HEK293 (cell line): ENCODE results near the gene LIN7C.

Experiments
- CTCF ChIA-PET: fragments of 350-600 bp; formaldehyde crosslinking; extraction: SDS; loops from one replicate; lab custom pipeline; 2021; ENCODE audit warnings: antibody characterized with exemption; lab: Yijun Ruan, JAX
- POLR2A ChIA-PET: fragments of 300-600 bp; formaldehyde crosslinking; extraction: SDS; loops from one replicate; lab custom pipeline; 2020; ENCODE audit warnings: antibody characterized with exemption, inconsistent platforms; lab: Yijun Ruan, JAX
- H3K27ac ChIP-seq: fragments of 200-500 bp; sonication (Bioruptor generic); 2 replicates; pipeline ENCODE4 v1.5.1; 2014; ENCODE audit warnings: low read depth, low read length, control low read depth, inconsistent platforms; ENCODE audit errors: extremely low read depth
- H3K36me3 ChIP-seq, 2 experiments: fragments of 200-500 bp in 1 of 2; sonication (Bioruptor generic) in 1 of 2; 1 replicate in 1 of 2; 2 replicates in 1 of 2; pipeline ENCODE4 v1.5.1; 2014 to 2017; ENCODE audit warnings: inconsistent platforms in 2 of 2, low read length in 2 of 2; ENCODE audit not compliant: control insufficient read depth in 2 of 2, insufficient read depth in 1 of 2
- H3K4me1 ChIP-seq: fragments of 200-500 bp; sonication (Bioruptor generic); 2 replicates; pipeline ENCODE4 v1.5.1; 2014; ENCODE audit warnings: mild to moderate bottlenecking, low read length, inconsistent platforms; ENCODE audit not compliant: control insufficient read depth, insufficient read depth
- H3K4me3 ChIP-seq: 2 replicates; pipeline ENCODE4 v1.5.1; 2011; ENCODE audit warnings: low read depth, mild to moderate bottlenecking, control low read depth, low read length, moderate library complexity
- H3K9me3 ChIP-seq: fragments of 200-500 bp; sonication (Bioruptor generic); 2 replicates; pipeline ENCODE4 v1.5.1; 2014; ENCODE audit warnings: low read depth, low read length, inconsistent platforms; ENCODE audit not compliant: control insufficient read depth, insufficient read depth
- CTCF ChIP-seq: fragments of 450-650 bp; formaldehyde crosslinking; IDR thresholded peaks from 2 replicates; pipeline ENCODE4 v1.5.1; 2016; ENCODE audit warnings: missing biosample characterization, missing genetic modification characterization
- HOXA7 ChIP-seq: sonication (generic); formaldehyde crosslinking; IDR thresholded peaks from 2 replicates; pipeline ENCODE4 v1.8.1; 2022; ENCODE audit warnings: missing genetic modification reagents, borderline replicate concordance
- PRDM10 ChIP-seq: fragments of 450-650 bp; formaldehyde crosslinking; IDR thresholded peaks from 2 replicates; pipeline ENCODE4 v1.5.1; 2016; ENCODE audit warnings: missing biosample characterization, missing genetic modification characterization
- SP2 ChIP-seq: fragments of 450-650 bp; formaldehyde crosslinking; IDR thresholded peaks from 2 replicates; pipeline ENCODE4 v1.5.1; 2016; ENCODE audit warnings: missing biosample characterization, missing genetic modification characterization
- ZBTB11 ChIP-seq: fragments of 450-650 bp; formaldehyde crosslinking; conservative IDR thresholded peaks from 2 replicates; pipeline ENCODE4 v1.5.1; 2016; ENCODE audit warnings: low read depth, missing biosample characterization, missing genetic modification characterization
- ZBTB49 ChIP-seq: fragments of 450-650 bp; formaldehyde crosslinking; IDR thresholded peaks from 2 replicates; pipeline ENCODE4 v1.5.1; 2016; ENCODE audit warnings: missing biosample characterization, missing genetic modification characterization, low read depth
- ZNF114 ChIP-seq: fragments of 450-650 bp; formaldehyde crosslinking; IDR thresholded peaks from 2 replicates; pipeline ENCODE4 v1.5.0; 2017; ENCODE audit warnings: missing biosample characterization, missing genetic modification characterization
- ZNF132 ChIP-seq: fragments of 450-650 bp; formaldehyde crosslinking; IDR thresholded peaks from 2 replicates; pipeline ENCODE4 v1.5.1; 2017; ENCODE audit warnings: missing biosample characterization, missing genetic modification characterization, borderline replicate concordance
- ZNF174 ChIP-seq: fragments of 450-650 bp; formaldehyde crosslinking; IDR thresholded peaks from 2 replicates; pipeline ENCODE4 v1.5.0; 2017; ENCODE audit warnings: missing biosample characterization, mild to moderate bottlenecking, missing genetic modification characterization
- ZNF248 ChIP-seq: fragments of 450-650 bp; formaldehyde crosslinking; IDR thresholded peaks from 2 replicates; pipeline ENCODE4 v1.5.1; 2017; ENCODE audit warnings: missing biosample characterization, missing genetic modification characterization
- ZNF350 ChIP-seq: fragments of 450-650 bp; formaldehyde crosslinking; IDR thresholded peaks from 2 replicates; pipeline ENCODE4 v1.5.0; 2017; ENCODE audit warnings: missing biosample characterization, mild to moderate bottlenecking, missing genetic modification characterization
- ZNF513 ChIP-seq: fragments of 450-650 bp; IDR thresholded peaks from 2 replicates; pipeline ENCODE4 v1.5.1; 2018; ENCODE audit warnings: missing biosample characterization, missing genetic modification characterization
- ZNF549 ChIP-seq: fragments of 450-650 bp; IDR thresholded peaks from 2 replicates; pipeline ENCODE4 v1.5.1; 2018; ENCODE audit warnings: missing biosample characterization, missing genetic modification characterization, mild to moderate bottlenecking, inconsistent platforms, moderate library complexity
- ZNF654 ChIP-seq: fragments of 450-650 bp; formaldehyde crosslinking; IDR thresholded peaks from 2 replicates; pipeline ENCODE4 v1.5.1; 2016; ENCODE audit warnings: low read depth, missing biosample characterization, missing genetic modification characterization
- ZNF660 ChIP-seq: fragments of 450-650 bp; IDR thresholded peaks from 2 replicates; pipeline ENCODE4 v1.5.1; 2018; ENCODE audit warnings: missing biosample characterization, mild to moderate bottlenecking, missing genetic modification characterization
- ZNF747 ChIP-seq: fragments of 450-650 bp; formaldehyde crosslinking; IDR thresholded peaks from 2 replicates; pipeline ENCODE4 v1.5.1; 2016; ENCODE audit warnings: missing biosample characterization, missing genetic modification characterization
- ZSCAN4 ChIP-seq: fragments of 450-650 bp; formaldehyde crosslinking; IDR thresholded peaks from 2 replicates; pipeline ENCODE4 v1.5.1; 2017; ENCODE audit warnings: missing biosample characterization, missing genetic modification characterization

The LIN7C gene

GRCh38 chr11:27489092-27489491 is 17.5 kb downstream of the LIN7C start (continued):
- TF ChIP-seq ZNF350 (tag by site-specific recombination) (no peak), ZBTB11 (tag by site-specific recombination) (no peak)

- Histone ChIP-seq H3K4me3 (no peak overlapping the region), H3K36me3 (peaks cover 0 to 30% of the 10 kb centered on the region in 2 experiments; a peak in 2 of 3 replicates), H3K9me3 (no peaks in the 10 kb centered on the region), H3K4me1 (no peaks in the 10 kb centered on the region), H3K27ac (no peak overlapping the region)
- no peak for TF ChIP-seq ZBTB49
- TF ChIP-seq ZNF174 (tag by site-specific recombination) = no peak
- TF ChIP-seq ZNF114 (tag by site-specific recombination) = no peak
- TF ChIP-seq ZNF132 (tag by site-specific recombination) = no peak
- TF ChIP-seq ZNF549 (tag by site-specific recombination) = no peak
- TF ChIP-seq ZNF747 (tag by site-specific recombination) = no peak
- no peak for TF ChIP-seq ZNF513 (tag by site-specific recombination)
- TF ChIP-seq HOXA7 = no peak
- no peak for TF ChIP-seq ZNF248
- TF ChIP-seq SP2 (tag by site-specific recombination) = no peak
- ChIA-PET POLR2A (interaction anchor here (1.1 kb wide), 1 partner anchor 313 kb away, joined by 4 read pairs; no protein-coding TSS in a partner anchor), CTCF (interaction anchor here (0.6 to 6.4 kb wide), 7 partner anchors 11 to 736 kb away, joined by 3 to 134 read pairs (median 4); no protein-coding TSS in a partner anchor)
Observed at GRCh38 chr11:27487706-27488105, 18.9 kb downstream of the LIN7C start.

- no peaks in the 10 kb centered on the region for H3K4me1 ChIP-seq
- ChIA-PET POLR2A (interaction anchor here (0.7 to 1.1 kb wide), 2 partner anchors 301 to 302 kb away, joined by 3 to 4 read pairs; no protein-coding TSS in a partner anchor), CTCF (interaction anchor here (0.6 to 6.4 kb wide), 70 partner anchors 8 to 1176 kb away, joined by 3 to 134 read pairs (median 4); partner anchors contain the start of gene LGR4)
- 0 out of 2 replicates have a peak, but pooled peaks have one; percentile 21 for TF ChIP-seq PRDM10 (tag by site-specific recombination)
- peak; percentile 96 for TF ChIP-seq ZNF654
- TF ChIP-seq ZSCAN4 (tag by site-specific recombination) = peak; percentile 67
- TF ChIP-seq ZNF660 (tag by site-specific recombination) = 0 out of 2 replicates have a peak, but pooled peaks have one; percentile 33
- TF ChIP-seq CTCF (tag by site-specific recombination) = peak; percentile 55
Observed at GRCh38 chr11:27485930-27486773, 20.4 kb downstream of the LIN7C start.

More at GRCh38 chr11:27485930-27486773, 20.4 kb downstream of the LIN7C start:
- Histone ChIP-seq H3K9me3 (no peaks in the 10 kb centered on the region), H3K36me3 (peaks cover 0 to 18% of the 10 kb centered on the region in 2 experiments; a peak in 1 of 3 replicates), H3K4me3 (no peak overlapping the region), H3K27ac (no peak overlapping the region)
